HEK293 (cell line): ENCODE measurements around the gene FGF3.

ENCODE experiments used
- TF ChIP-seq, protein P1 (sequence below): fragments of 450-650 bp; formaldehyde crosslinking; IDR thresholded peaks from 2 replicates; pipeline ENCODE4 v1.5.1; 2016; ENCODE audit warnings: missing biosample characterization, missing genetic modification characterization, borderline replicate concordance
- TF ChIP-seq, protein P2 (sequence below): fragments of 450-650 bp; formaldehyde crosslinking; IDR thresholded peaks from 2 replicates; pipeline ENCODE4 v1.5.1; 2016; ENCODE audit warnings: missing biosample characterization, missing genetic modification characterization
- TF ChIP-seq, protein P3 (sequence below): fragments of 450-650 bp; formaldehyde crosslinking; IDR thresholded peaks from 2 replicates; pipeline ENCODE4 v1.5.1; 2016; ENCODE audit warnings: missing biosample characterization, missing genetic modification characterization

DNA sequence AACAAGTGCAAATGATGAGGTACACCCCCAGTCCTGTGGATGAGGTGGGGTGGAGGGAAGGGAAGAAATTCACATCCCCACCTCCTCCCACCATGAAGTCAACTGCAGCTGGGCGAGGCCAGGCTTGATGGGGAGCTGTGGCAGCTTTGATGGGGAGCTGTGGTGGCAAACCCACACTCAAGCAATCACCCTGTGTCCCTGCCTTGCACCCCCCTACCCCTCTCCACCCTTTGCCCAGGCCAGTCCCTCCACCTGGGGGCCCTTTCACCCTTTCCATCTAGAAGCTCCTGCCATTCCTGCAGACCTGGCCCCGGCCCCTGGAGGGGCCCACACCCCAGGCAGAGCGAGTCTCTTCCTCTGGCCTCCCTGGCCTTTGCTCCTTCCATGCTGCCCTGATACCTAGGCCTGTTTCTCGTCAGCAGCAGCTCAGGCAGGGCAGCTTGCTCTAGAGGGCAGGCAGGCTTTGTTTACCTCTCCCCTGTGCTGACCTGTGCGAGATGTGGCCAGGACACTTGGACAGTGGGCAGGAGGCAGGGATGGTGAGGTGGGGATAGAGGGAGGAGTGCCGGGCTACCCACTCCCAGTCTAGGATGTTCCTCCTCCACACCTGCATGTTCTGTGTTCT is 4.5 kb upstream of the FGF3 start:
- TF ChIP-seq, protein P1, sequence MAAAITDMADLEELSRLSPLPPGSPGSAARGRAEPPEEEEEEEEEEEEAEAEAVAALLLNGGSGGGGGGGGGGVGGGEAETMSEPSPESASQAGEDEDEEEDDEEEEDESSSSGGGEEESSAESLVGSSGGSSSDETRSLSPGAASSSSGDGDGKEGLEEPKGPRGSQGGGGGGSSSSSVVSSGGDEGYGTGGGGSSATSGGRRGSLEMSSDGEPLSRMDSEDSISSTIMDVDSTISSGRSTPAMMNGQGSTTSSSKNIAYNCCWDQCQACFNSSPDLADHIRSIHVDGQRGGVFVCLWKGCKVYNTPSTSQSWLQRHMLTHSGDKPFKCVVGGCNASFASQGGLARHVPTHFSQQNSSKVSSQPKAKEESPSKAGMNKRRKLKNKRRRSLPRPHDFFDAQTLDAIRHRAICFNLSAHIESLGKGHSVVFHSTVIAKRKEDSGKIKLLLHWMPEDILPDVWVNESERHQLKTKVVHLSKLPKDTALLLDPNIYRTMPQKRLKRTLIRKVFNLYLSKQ (tag by site-specific recombination): no peak
- TF ChIP-seq, protein P2, sequence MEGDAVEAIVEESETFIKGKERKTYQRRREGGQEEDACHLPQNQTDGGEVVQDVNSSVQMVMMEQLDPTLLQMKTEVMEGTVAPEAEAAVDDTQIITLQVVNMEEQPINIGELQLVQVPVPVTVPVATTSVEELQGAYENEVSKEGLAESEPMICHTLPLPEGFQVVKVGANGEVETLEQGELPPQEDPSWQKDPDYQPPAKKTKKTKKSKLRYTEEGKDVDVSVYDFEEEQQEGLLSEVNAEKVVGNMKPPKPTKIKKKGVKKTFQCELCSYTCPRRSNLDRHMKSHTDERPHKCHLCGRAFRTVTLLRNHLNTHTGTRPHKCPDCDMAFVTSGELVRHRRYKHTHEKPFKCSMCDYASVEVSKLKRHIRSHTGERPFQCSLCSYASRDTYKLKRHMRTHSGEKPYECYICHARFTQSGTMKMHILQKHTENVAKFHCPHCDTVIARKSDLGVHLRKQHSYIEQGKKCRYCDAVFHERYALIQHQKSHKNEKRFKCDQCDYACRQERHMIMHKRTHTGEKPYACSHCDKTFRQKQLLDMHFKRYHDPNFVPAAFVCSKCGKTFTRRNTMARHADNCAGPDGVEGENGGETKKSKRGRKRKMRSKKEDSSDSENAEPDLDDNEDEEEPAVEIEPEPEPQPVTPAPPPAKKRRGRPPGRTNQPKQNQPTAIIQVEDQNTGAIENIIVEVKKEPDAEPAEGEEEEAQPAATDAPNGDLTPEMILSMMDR (tag by site-specific recombination): no peak
- TF ChIP-seq, protein P3, sequence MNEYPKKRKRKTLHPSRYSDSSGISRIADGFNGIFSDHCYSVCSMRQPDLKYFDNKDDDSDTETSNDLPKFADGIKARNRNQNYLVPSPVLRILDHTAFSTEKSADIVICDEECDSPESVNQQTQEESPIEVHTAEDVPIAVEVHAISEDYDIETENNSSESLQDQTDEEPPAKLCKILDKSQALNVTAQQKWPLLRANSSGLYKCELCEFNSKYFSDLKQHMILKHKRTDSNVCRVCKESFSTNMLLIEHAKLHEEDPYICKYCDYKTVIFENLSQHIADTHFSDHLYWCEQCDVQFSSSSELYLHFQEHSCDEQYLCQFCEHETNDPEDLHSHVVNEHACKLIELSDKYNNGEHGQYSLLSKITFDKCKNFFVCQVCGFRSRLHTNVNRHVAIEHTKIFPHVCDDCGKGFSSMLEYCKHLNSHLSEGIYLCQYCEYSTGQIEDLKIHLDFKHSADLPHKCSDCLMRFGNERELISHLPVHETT (tag by site-specific recombination): no peak
